HCT116 (cell line): ENCODE results near the gene SMC1B. TPM values are rescaled to one million over a fixed set of nuclear protein-coding genes. Genes with fewer than 3 reads are reported as not detected.

Experiments
- ATAC-seq: fragments of 200-7000 bp; cut with Tn5 transposase; 2 replicates; pipeline ENCODE4 v1.9.1; 2020; ENCODE audit warnings: mild to moderate bottlenecking, moderate library complexity
- BruUV-seq: library from RNA; stranded (reverse); fragments of 400-500 nt; replicated peaks from 2 replicates; lab custom pipeline; 2021; lab: Mats Ljungman, UMichigan
- CTCF ChIA-PET: fragments of 300-600 bp; sonication (Branson Sonifier 250); formaldehyde crosslinking; loops from one replicate; lab custom pipeline; 2021; ENCODE audit warnings: antibody characterized with exemption; lab: Charles Lee
- POLR2A ChIA-PET: fragments of 300-600, 350-600 bp; sonication (Branson Sonifier 250); formaldehyde crosslinking; loops from one replicate; lab custom pipeline; 2021; ENCODE audit warnings: antibody characterized with exemption; lab: Charles Lee
- RAD21 ChIA-PET, 2 experiments: fragments of 300-600 bp; sonication (Branson Sonifier 250); formaldehyde crosslinking; loops; one replicate each; lab custom pipeline; 2023; ENCODE audit warnings: low total read pairs in 2 of 2; ENCODE audit not compliant: uncharacterized antibody in 2 of 2, unreplicated experiment in 2 of 2, low non-redundant PET in 1 of 2; lab: Charles Lee
- DNase-seq: peaks from one replicate; pipeline ENCODE4 v3.0.0-alpha.2; 2010; ENCODE audit warnings: low read depth, low spot score
- H2AFZ ChIP-seq: fragments of 200-600 bp; shearing (Covaris generic), sonication (generic); 2 replicates; pipeline ENCODE4 v1.6.1; 2017; ENCODE audit warnings: low read depth, mixed run types, mixed read lengths, antibody characterized with exemption, low read length; ENCODE audit not compliant: poor library complexity, severe bottlenecking
- H3K27ac ChIP-seq: 2 replicates; pipeline ENCODE4 v1.5.1; 2012; ENCODE audit warnings: low read depth, low read length
- H3K27me3 ChIP-seq: fragments of 200-600 bp; sonication (generic); 2 replicates; pipeline ENCODE4 v1.6.1; 2016; ENCODE audit warnings: mixed run types, low read length, mixed read lengths; ENCODE audit not compliant: insufficient read depth
- H3K36me3 ChIP-seq, 2 experiments: fragments of 200-500 bp in 1 of 2; fragments of 200-600 bp in 1 of 2; sonication (Bioruptor generic) in 1 of 2; sonication (generic) in 1 of 2; 2 replicates each; pipeline versions ENCODE4 v1.5.1 to v1.6.1; 2014 to 2016; ENCODE audit warnings: low read length in 2 of 2, inconsistent platforms in 1 of 2, mixed read lengths in 1 of 2, mixed run types in 1 of 2; ENCODE audit not compliant: insufficient read depth in 2 of 2, control insufficient read depth in 1 of 2
- H3K4me1 ChIP-seq, 2 experiments: fragments of 200-600 bp in 1 of 2; sonication (generic) in 1 of 2; 2 replicates each; pipeline versions ENCODE4 v1.5.1 to v1.6.1; 2012 to 2017; ENCODE audit warnings: low read length in 2 of 2, inconsistent platforms in 1 of 2, mild to moderate bottlenecking in 1 of 2, mixed read lengths in 1 of 2, mixed run types in 1 of 2, moderate library complexity in 1 of 2; ENCODE audit not compliant: insufficient read depth in 2 of 2, control insufficient read depth in 1 of 2
- H3K4me2 ChIP-seq: fragments of 200-600 bp; sonication (generic); 2 replicates; pipeline ENCODE4 v1.6.1; 2017; ENCODE audit warnings: mixed run types, low read length, mixed read lengths
- H3K4me3 ChIP-seq, 2 experiments: fragments of 200-600 bp in 1 of 2; sonication (generic) in 1 of 2; replicated peaks in 1 of 2; 2 replicates each; pipeline ENCODE4 v1.5.1; 2011 to 2016; ENCODE audit warnings: low read length in 2 of 2, control low read depth in 1 of 2, low read depth in 1 of 2, mild to moderate bottlenecking in 1 of 2, mixed read lengths in 1 of 2, mixed run types in 1 of 2
- H3K79me2 ChIP-seq: fragments of 200-600 bp; sonication (generic); 2 replicates; pipeline ENCODE4 v1.6.1; 2017; ENCODE audit warnings: mild to moderate bottlenecking, mixed run types, low read length, moderate library complexity, mixed read lengths; ENCODE audit not compliant: insufficient read depth
- H3K9ac ChIP-seq: fragments of 200-600 bp; sonication (generic); 2 replicates; pipeline ENCODE4 v1.6.1; 2016; ENCODE audit warnings: low read length, mixed read lengths
- H3K9me2 ChIP-seq: fragments of 200-600 bp; sonication (generic), shearing (Covaris generic); 2 replicates; pipeline ENCODE4 v1.6.1; 2017; ENCODE audit warnings: mixed run types, mild to moderate bottlenecking, moderate library complexity; ENCODE audit not compliant: insufficient read depth
- H3K9me3 ChIP-seq, 2 experiments: fragments of 200-500 bp in 1 of 2; fragments of 200-600 bp in 1 of 2; sonication (Bioruptor generic) in 1 of 2; sonication (generic) in 1 of 2; 2 replicates each; pipeline ENCODE4 v1.6.1; 2014 to 2017; ENCODE audit warnings: low read length in 2 of 2, mixed read lengths in 2 of 2, inconsistent platforms in 1 of 2, low read depth in 1 of 2, mild to moderate bottlenecking in 1 of 2, mixed run types in 1 of 2, moderate library complexity in 1 of 2; ENCODE audit not compliant: control insufficient read depth in 1 of 2, insufficient read depth in 1 of 2
- H4K20me1 ChIP-seq: fragments of 200-600 bp; sonication (generic), shearing (Covaris generic); 2 replicates; pipeline ENCODE4 v1.6.1; 2017; ENCODE audit warnings: mixed run types, mild to moderate bottlenecking, moderate library complexity; ENCODE audit not compliant: insufficient read depth
- CTCF ChIP-seq, 3 experiments: fragments of 200-600 bp in 1 of 3; sonication (generic) in 1 of 3; IDR thresholded peaks in 2 of 3; conservative IDR thresholded peaks in 1 of 3; 2 replicates each; pipeline ENCODE4 v1.5.1; 2012 to 2017; ENCODE audit warnings: low read depth in 2 of 3, low read length in 2 of 3, antibody characterized with exemption in 1 of 3, borderline replicate concordance in 1 of 3, control low read depth in 1 of 3, mild to moderate bottlenecking in 1 of 3, mixed read lengths in 1 of 3, mixed run types in 1 of 3, moderate library complexity in 1 of 3; ENCODE audit not compliant: insufficient read depth in 1 of 3
- EZH2 ChIP-seq: fragments of 200-600 bp; sonication (generic); IDR thresholded peaks from 2 replicates; pipeline ENCODE4 v1.6.1; 2017; ENCODE audit warnings: antibody characterized with exemption, mixed run types
- EZH2phosphoT487 ChIP-seq: fragments of 200-600 bp; IDR thresholded peaks from 2 replicates; pipeline ENCODE4 v1.6.1; 2018; ENCODE audit warnings: antibody characterized with exemption, borderline replicate concordance
- JUND ChIP-seq: IDR thresholded peaks from 2 replicates; pipeline ENCODE4 v1.6.1; 2012
- MAX ChIP-seq: IDR thresholded peaks from 2 replicates; pipeline ENCODE4 v1.6.1; 2012
- REST ChIP-seq: IDR thresholded peaks from 2 replicates; pipeline ENCODE4 v1.6.1; 2012; ENCODE audit warnings: low read depth
- SRF ChIP-seq: IDR thresholded peaks from 2 replicates; pipeline ENCODE4 v1.6.1; 2012; ENCODE audit warnings: low read depth
- TCF7L2 ChIP-seq: IDR thresholded peaks from 2 replicates; pipeline ENCODE4 v1.7.0; 2011; ENCODE audit warnings: borderline replicate concordance, inconsistent platforms; ENCODE audit not compliant: insufficient read depth, insufficient read length; ENCODE audit errors: extremely low read depth
- YY1 ChIP-seq: IDR thresholded peaks from 2 replicates; pipeline ENCODE4 v1.6.1; 2011; ENCODE audit warnings: low read length, low read depth, moderate library complexity, mild to moderate bottlenecking; ENCODE audit not compliant: insufficient replicate concordance; ENCODE audit errors: extremely low read depth
- intact Hi-C: fragments of 100-400 bp; cut with micrococcal nuclease; formaldehyde crosslinking; loops from 2 replicates; pipeline ENCODE4 v1.10.0; 2022
- total RNA-seq: library from RNA; stranded (reverse); gene quantifications from one replicate; pipeline ENCODE4 v1.2.1, GENCODE V29; 2021; ENCODE audit not compliant: unreplicated experiment

SMC1B gene
- total RNA-seq, 1 experiment from 2014 or later, result not detected

- DNase-seq (no peak), ATAC-seq (no peak)
- Histone ChIP-seq H3K27ac (no peak overlapping the region), H3K9me2 (no peaks in the 10 kb centered on the region), H3K9me3 (no peaks in the 10 kb centered on the region; a peak in 1 of 4 replicates), H3K9ac (no peak overlapping the region), H3K27me3 (no peaks in the 10 kb centered on the region), H3K79me2 (no peaks in the 10 kb centered on the region), H3K36me3 (no peaks in the 10 kb centered on the region), H3K4me1 (no peaks in the 10 kb centered on the region), H3K4me3 (no peak overlapping the region), H2AFZ (no peak overlapping the region), H3K4me2 (no peak overlapping the region), H4K20me1 (no peaks in the 10 kb centered on the region)
- CTCF ChIA-PET, result no interaction called here
- BruUV-seq, result no TSS peak
- intact Hi-C loops, result no loop called here
- RAD21 ChIA-PET, result no interaction called here
- TF ChIP-seq SRF, result no peak
- TF ChIP-seq MAX, result no peak
- TF ChIP-seq YY1, result no peak
- no peak for TF ChIP-seq EZH2phosphoT487
- no peak for TF ChIP-seq REST
- TF ChIP-seq JUND, result no peak
- no peak for TF ChIP-seq CTCF (IDR thresholded peaks at IDR 0.05 in 2 of 3, conservative IDR thresholded peaks at IDR 0.05 in 1 of 3; ENCODE audit: borderline replicate concordance in 1 of 3, insufficient read depth in 1 of 3, low read depth in 2 of 3, low read length in 2 of 3)
- no peak for TF ChIP-seq TCF7L2
- no peak for TF ChIP-seq EZH2
- POLR2A ChIA-PET, result no interaction called here
Measured at GRCh38 chr22:45376703-45377102, 36.7 kb downstream of the SMC1B start.
